Measurements from ENCODE around the gene NPHS1. TPM values are rescaled to one million over a fixed set of nuclear protein-coding genes. Genes with fewer than 3 reads are reported as not detected.

Gene NPHS1
- total and polyA plus RNA-seq, 9 of the 15 experiments (the other 6 are each of a cell fraction or from before 2014, with no cell fraction given) = 0.01 to 0.28 (median 0.14) TPM; not detected in 5

DNA sequence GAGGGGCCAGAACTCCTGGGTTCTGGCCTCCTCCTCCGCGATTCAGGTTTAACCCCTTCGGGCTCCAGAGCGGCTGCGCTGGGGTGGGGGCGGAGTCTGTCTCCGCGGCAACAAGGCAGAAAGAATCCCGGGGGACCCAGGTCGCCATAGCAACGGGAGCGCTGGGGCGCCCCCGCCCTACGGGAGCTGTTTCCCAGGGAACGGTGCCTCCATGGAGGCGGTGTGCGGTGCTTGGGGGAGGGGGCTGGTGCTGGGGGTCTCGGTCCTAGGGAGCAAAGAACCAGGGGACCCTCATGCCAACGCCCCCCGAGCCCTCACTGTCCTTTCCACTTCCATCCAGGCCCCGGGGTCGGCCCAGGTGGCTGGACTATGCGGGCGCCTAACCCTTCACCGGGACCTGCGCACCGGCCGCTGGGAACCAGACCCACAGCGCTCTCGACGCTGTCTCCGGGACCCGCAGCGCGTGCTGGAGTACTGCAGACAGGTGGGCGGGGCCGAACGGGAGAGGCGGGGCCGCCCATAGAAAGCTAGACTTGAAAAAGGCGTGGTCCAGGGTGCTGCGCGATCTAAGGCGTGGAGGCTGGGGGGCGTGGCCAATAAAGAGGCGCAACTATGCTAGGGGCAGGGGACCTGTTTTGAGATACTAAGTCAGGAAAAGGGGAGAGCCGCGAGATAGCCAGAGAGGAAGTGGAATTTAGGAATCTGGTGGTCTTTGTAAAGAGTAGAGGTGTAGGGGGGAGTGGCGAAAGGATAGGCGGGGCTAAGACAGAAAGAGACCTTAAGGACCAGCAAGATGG is 17.2 kb upstream of the NPHS1 start (continued):
- TF ChIP-seq ZNF79 (CRISPR knock-in tag; IDR thresholded peaks at IDR 0.05; ENCODE audit: low read depth) = no peak
- TF ChIP-seq ADNP (tag; IDR thresholded peaks at IDR 0.05) = no peak
- TF ChIP-seq, protein P1, sequence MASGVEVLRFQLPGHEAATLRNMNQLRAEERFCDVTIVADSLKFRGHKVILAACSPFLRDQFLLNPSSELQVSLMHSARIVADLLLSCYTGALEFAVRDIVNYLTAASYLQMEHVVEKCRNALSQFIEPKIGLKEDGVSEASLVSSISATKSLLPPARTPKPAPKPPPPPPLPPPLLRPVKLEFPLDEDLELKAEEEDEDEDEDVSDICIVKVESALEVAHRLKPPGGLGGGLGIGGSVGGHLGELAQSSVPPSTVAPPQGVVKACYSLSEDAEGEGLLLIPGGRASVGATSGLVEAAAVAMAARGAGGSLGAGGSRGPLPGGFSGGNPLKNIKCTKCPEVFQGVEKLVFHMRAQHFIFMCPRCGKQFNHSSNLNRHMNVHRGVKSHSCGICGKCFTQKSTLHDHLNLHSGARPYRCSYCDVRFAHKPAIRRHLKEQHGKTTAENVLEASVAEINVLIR (CRISPR knock-in tag; IDR thresholded peaks at IDR 0.05) = no peak
- TF ChIP-seq ARHGAP35 (IDR thresholded peaks at IDR 0.05; ENCODE audit: partially characterized antibody) = no peak
- no peak for TF ChIP-seq ZNF184 (CRISPR knock-in tag; IDR thresholded peaks at IDR 0.05)
- no peak for TF ChIP-seq TAF9B (IDR thresholded peaks at IDR 0.05; ENCODE audit: partially characterized antibody)
- TF ChIP-seq CREB1 (IDR thresholded peaks at IDR 0.05) = no peak
- TF ChIP-seq CREB1 (CRISPR knock-in tag; IDR thresholded peaks at IDR 0.05) = peak; percentile 39; the same call in 1 of the 2 replicates
- no peak for TF ChIP-seq RBM25 (IDR thresholded peaks at IDR 0.05; ENCODE audit: low read depth, low read length, severe bottlenecking)
- peak; percentile 62; the same call in 1 of the 2 replicates for TF ChIP-seq BHLHE40 (IDR thresholded peaks at IDR 0.05; ENCODE audit: low read length)
- TF ChIP-seq, protein P2, sequence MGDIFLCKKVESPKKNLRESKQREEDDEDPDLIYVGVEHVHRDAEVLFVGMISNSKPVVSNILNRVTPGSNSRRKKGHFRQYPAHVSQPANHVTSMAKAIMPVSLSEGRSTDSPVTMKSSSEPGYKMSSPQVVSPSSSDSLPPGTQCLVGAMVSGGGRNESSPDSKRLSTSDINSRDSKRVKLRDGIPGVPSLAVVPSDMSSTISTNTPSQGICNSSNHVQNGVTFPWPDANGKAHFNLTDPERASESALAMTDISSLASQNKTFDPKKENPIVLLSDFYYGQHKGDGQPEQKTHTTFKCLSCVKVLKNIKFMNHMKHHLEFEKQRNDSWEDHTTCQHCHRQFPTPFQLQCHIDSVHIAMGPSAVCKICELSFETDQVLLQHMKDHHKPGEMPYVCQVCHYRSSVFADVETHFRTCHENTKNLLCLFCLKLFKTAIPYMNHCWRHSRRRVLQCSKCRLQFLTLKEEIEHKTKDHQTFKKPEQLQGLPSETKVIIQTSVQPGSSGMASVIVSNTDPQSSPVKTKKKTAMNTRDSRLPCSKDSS (IDR thresholded peaks at IDR 0.05; ENCODE audit: low read depth, partially characterized antibody) = no peak
- no peak for TF ChIP-seq ZEB2 (IDR thresholded peaks at IDR 0.05)
- TF ChIP-seq TRIM24 (IDR thresholded peaks at IDR 0.05) = no peak
- TF ChIP-seq CCNT2 (IDR thresholded peaks at IDR 0.05; ENCODE audit: borderline replicate concordance, extremely low read depth, insufficient read length, low read depth, low read length) = no peak
- no peak for TF ChIP-seq TFAM (CRISPR knock-in tag; conservative IDR thresholded peaks at IDR 0.05)
- TF ChIP-seq, protein P3, sequence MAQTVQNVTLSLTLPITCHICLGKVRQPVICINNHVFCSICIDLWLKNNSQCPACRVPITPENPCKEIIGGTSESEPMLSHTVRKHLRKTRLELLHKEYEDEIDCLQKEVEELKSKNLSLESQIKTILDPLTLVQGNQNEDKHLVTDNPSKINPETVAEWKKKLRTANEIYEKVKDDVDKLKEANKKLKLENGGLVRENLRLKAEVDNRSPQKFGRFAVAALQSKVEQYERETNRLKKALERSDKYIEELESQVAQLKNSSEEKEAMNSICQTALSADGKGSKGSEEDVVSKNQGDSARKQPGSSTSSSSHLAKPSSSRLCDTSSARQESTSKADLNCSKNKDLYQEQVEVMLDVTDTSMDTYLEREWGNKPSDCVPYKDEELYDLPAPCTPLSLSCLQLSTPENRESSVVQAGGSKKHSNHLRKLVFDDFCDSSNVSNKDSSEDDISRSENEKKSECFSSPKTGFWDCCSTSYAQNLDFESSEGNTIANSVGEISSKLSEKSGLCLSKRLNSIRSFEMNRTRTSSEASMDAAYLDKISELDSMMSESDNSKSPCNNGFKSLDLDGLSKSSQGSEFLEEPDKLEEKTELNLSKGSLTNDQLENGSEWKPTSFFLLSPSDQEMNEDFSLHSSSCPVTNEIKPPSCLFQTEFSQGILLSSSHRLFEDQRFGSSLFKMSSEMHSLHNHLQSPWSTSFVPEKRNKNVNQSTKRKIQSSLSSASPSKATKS (CRISPR knock-in tag; IDR thresholded peaks at IDR 0.05) = no peak
- TF ChIP-seq, protein P4, sequence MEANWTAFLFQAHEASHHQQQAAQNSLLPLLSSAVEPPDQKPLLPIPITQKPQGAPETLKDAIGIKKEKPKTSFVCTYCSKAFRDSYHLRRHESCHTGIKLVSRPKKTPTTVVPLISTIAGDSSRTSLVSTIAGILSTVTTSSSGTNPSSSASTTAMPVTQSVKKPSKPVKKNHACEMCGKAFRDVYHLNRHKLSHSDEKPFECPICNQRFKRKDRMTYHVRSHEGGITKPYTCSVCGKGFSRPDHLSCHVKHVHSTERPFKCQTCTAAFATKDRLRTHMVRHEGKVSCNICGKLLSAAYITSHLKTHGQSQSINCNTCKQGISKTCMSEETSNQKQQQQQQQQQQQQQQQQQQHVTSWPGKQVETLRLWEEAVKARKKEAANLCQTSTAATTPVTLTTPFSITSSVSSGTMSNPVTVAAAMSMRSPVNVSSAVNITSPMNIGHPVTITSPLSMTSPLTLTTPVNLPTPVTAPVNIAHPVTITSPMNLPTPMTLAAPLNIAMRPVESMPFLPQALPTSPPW (CRISPR knock-in tag; IDR thresholded peaks at IDR 0.05) = peak; percentile 65
- TF ChIP-seq NFXL1 (CRISPR knock-in tag; IDR thresholded peaks at IDR 0.05) = no peak
- TF ChIP-seq PTTG1 (tag; IDR thresholded peaks at IDR 0.05; ENCODE audit: low read depth) = no peak
- TF ChIP-seq KAT2B (IDR thresholded peaks at IDR 0.05; ENCODE audit: low read depth, low read length) = no peak
- no peak for TF ChIP-seq PHF8 (IDR thresholded peaks at IDR 0.05; ENCODE audit: borderline replicate concordance, low read length)
- no peak for TF ChIP-seq FOXJ3 (CRISPR knock-in tag; IDR thresholded peaks at IDR 0.05)

All from K562 (cell line).